ENCODE data around the gene DOHH. TPM values are rescaled to one million over a fixed set of nuclear protein-coding genes. Genes with fewer than 3 reads are reported as not detected.

Gene DOHH, protein sequence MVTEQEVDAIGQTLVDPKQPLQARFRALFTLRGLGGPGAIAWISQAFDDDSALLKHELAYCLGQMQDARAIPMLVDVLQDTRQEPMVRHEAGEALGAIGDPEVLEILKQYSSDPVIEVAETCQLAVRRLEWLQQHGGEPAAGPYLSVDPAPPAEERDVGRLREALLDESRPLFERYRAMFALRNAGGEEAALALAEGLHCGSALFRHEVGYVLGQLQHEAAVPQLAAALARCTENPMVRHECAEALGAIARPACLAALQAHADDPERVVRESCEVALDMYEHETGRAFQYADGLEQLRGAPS
- 9.3 and 13.6 TPM in 2 replicates for total RNA-seq

DNA sequence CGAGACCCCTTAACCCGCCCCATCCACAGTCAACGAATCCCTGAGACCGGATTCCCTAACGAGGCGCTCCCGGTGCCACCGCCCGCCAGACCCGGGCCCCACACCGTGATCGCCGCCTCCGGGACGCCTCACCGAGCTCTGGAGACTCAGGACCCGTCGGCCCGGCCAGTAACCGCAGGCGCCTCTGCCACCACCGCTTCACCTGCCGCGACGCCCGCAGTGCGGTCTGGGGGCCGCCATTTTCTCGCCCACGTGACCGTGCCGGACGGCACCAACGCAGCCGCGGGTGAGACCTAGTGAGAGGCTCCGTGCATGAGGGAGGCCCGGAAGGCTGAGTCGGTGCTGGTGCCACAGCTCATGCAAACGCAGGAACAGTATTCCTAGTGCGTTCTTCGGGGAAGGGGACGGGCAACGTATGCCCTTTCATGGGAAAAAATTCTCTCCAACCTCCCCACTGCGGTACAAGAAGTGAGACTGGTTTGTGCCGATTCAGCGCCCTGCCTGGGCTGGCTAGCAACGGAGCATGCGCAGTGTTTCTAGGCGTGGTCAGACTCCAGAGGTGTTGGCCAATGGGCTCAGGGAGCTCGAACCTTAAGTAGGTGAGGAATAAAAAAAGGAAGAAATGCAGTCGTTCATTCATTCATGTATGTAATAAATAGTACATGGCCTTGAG lies at the start of gene DOHH:
Gene DOHH (minus strand): TSS at position 246 of the 673 bp plus-strand sequence. CDS start 3,860 bp downstream, outside the sequence.

DNA sequence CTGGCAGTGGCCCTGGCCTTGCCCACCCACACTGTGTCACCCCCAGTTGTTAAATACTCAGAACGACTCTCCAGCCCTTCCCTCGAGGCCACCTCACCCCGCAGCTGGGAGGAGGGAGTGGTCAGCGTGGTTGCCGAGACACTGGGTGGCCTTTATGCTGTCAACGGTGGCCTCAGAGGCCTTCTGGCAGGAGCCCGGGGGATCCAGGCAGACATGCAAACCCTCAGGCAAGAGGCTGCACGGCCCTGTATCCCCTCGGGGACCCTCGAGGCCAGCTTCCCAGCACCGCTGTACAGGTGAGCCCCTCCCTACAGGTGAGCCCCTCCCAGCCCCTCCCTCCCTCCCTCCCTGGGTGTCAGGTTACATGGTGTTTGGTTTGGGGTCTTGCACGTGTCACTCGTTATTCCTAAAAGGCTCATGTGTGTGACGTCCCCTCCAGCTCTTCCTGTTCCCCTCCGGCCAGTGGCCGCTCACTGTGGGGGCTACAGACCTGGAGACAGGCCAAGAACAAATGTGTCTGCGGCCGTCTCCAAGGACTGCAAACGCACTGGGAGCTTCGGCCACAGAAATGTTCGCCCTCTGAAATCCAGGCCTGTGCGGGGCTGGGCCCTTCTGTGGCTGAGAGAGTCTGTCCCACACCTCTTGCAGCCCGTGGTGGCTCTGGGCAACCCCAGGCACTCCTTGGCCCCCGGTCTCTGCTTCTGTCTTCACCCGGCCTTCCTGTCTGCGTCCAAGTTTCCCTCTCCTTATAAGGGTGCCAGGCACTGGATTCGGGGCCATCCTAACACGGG lies 38.7 kb upstream of the DOHH start, which contains the start of gene TEKTIP1:
Gene TEKTIP1 (plus strand): TSS at position 210 of the 791 bp plus-strand sequence. CDS start 4 bp downstream, at position 214.

DNA sequence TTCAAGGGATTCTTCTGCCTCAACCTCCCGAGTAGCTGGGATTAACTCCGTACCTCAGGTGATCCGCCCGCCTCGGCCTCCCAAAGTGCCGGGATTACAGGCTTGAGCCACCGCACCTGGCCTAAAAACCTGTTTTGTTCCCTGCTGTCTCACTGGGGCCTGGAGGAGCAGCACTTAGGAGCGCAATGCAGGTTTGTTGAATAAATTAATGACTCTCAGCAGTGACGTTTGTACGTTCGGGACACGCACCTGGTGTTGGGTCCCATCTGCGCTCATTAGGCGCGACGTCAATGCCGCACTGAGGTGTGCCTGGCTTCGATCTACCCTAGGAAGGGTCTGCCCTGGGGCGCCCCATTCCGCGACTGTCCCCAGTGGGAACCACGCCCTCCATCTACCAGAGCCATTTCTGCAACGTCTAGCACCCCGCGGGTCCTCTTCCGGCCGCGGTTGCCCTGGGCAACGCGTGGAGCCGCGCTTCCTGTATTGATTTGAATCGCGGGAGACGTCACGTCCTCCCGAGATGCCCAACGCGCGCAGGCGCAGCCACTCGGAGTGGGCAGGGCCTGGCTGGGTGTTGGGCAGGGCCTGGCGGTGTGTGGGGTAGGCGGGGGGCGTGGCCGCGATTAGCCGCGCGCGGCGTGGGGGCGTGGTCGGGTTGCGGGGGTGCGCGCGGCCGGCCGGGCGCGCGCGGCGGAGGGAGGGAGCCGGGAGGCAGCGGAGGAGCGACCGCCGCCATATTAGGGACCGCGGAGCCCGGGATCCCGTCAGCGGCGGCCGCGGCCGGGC lies 5.3 kb upstream of the DOHH start, which contains the start of gene FZR1:
Gene FZR1 (plus strand): TSS at position 714 of the 786 bp plus-strand sequence. CDS start 16,679 bp downstream, outside the sequence.

DNA sequence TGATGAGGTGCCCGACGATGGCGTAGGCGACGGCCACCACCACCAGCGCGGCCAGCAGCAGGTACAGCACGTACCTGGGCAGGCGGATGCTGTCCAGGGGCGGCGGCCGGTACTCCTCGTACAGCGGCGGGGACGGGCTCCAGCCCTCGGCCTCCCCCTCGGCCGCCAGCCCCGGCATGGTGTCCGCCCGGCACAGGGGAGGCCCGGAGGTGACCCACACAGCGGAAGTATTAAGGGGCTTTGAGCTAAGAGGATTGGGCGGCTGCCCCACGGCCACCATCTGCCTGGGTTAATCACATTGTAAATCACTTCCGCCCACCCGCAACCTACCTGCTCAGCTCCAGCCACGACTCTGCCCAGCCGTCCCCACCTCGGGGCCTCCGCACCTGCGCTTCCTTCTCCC lies 17.2 kb downstream of the DOHH start, which contains the start of gene SMIM44:
Gene SMIM44 (minus strand): TSS at position 216 of the 403 bp plus-strand sequence. CDS start 38 bp downstream, at position 178.

DNA sequence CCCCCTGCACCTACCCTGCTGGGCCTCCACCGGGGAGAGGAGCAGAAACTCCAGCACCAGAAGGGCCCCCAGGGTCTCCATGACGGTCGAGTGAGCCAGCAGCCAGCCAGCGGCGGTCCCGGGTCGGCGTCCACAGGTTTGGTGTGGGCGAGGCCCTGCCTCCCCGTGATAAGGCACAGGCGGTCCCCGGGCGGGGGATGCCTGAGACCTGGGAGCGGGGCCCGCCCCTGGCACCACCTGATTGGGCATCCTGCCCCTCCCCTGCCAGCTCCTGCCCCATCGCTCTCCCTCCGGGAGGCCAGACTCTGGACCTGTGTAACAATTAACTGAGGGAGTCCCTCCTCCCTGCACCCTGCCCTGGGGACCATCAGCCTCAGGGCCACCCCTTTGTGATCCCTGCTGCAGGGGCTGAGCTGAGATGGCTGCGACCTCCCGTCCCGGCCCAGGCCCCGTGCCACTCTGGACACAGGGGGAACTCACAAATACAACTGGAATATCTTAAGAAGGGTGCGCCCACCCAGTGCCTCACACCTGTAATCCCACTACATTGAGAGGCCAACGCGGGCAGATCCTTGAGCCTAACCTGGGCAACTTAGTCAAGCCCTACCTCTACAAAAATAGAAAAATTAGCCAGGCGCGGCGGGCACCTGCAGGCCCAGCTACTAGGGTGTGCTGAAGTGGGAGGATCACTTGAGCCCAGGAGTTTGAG lies 19.9 kb downstream of the DOHH start, which contains the start of gene SMIM24:
Gene SMIM24 (minus strand): TSS at position 143 of the 709 bp plus-strand sequence. CDS start 62 bp downstream, at position 81.

Other genes with a start within 250 kb of the DOHH start
- 53.5 and 69.8 TPM in 2 replicates for gene NFIC, start 134.1 kb downstream of the DOHH start, total RNA-seq
- gene SMIM24, start 20.1 kb downstream of the DOHH start, total RNA-seq: not detected in 2 replicates
- gene SMIM44, start 17.2 kb downstream of the DOHH start, total RNA-seq: not detected in 2 replicates
- gene FZR1, start 5.6 kb upstream of the DOHH start, total RNA-seq: 30.5 and 33.0 TPM in 2 replicates
- not detected in 2 replicates for gene TEKTIP1, start 38.5 kb upstream of the DOHH start, total RNA-seq
- gene MFSD12, start 56.9 kb upstream of the DOHH start, total RNA-seq: 86.3 and 130 TPM in 2 replicates
- gene HMG20B, start 72.3 kb upstream of the DOHH start, total RNA-seq: 84.4 and 98.6 TPM in 2 replicates
- under 0.01 and 0.06 TPM in 2 replicates for gene GIPC3, start 84.8 kb upstream of the DOHH start, total RNA-seq
- gene TBXA2R, start 106.2 kb upstream of the DOHH start, total RNA-seq: 4.0 and 6.3 TPM in 2 replicates
- gene CACTIN, start 126.1 kb upstream of the DOHH start, total RNA-seq: 18.2 and 24.6 TPM in 2 replicates
- gene PIP5K1C, start 199.8 kb upstream of the DOHH start, total RNA-seq: 21.8 and 26.9 TPM in 2 replicates
- gene TJP3, start 207.7 kb upstream of the DOHH start, total RNA-seq: not detected in 2 replicates